SU-DHL-6 (cell line): ENCODE data around the gene C7orf57.

ENCODE experiments used
- EZH2phosphoT487 ChIP-seq: fragments of 200-600 bp; sonication (generic), shearing (Covaris generic); conservative IDR thresholded peaks from 2 replicates; pipeline ENCODE4 v1.6.1; 2018; ENCODE audit warnings: mild to moderate bottlenecking, antibody characterized with exemption, low read length, moderate library complexity, mixed read lengths
- TF ChIP-seq, protein P1 (sequence below): fragments of 200-600 bp; sonication (generic); IDR thresholded peaks from one replicate; pipeline ENCODE4 v1.5.1; 2017; ENCODE audit warnings: antibody characterized with exemption, mild to moderate bottlenecking, low read length, moderate library complexity; ENCODE audit not compliant: insufficient read depth, poor library complexity, severe bottlenecking

DNA sequence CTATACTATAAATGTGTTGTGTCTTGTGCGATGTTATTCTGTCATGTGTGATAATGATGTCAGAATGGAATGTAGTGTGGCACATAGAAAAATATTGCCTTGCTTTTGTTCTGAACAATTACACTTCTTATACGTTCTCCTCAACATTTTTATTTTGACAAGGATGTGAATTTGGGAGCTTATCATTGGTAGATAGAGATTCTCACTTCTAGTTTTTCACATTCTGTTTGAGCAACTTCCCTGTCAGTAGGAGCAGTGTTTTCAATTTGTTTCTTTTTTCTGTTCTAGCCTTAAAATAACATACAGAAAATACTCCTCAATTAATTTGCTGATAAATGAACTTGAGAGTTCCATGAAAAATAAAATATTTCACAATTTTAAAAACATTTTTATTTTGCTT lies 24.0 kb upstream of the C7orf57 start:
- TF ChIP-seq, protein P1, sequence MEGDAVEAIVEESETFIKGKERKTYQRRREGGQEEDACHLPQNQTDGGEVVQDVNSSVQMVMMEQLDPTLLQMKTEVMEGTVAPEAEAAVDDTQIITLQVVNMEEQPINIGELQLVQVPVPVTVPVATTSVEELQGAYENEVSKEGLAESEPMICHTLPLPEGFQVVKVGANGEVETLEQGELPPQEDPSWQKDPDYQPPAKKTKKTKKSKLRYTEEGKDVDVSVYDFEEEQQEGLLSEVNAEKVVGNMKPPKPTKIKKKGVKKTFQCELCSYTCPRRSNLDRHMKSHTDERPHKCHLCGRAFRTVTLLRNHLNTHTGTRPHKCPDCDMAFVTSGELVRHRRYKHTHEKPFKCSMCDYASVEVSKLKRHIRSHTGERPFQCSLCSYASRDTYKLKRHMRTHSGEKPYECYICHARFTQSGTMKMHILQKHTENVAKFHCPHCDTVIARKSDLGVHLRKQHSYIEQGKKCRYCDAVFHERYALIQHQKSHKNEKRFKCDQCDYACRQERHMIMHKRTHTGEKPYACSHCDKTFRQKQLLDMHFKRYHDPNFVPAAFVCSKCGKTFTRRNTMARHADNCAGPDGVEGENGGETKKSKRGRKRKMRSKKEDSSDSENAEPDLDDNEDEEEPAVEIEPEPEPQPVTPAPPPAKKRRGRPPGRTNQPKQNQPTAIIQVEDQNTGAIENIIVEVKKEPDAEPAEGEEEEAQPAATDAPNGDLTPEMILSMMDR = no peak
- TF ChIP-seq EZH2phosphoT487 = no peak
